GM10248 (cell line): ENCODE results near the gene TMOD3.

Experiments used
- CTCF ChIA-PET: fragments of 300-600 bp; sonication (Branson Sonifier 250); formaldehyde crosslinking; extraction: SDS; loops from one replicate; lab custom pipeline; 2021; ENCODE audit warnings: antibody characterized with exemption; lab: Yijun Ruan, JAX
- POLR2A ChIA-PET: fragments of 350-650 bp; sonication (Branson Sonifier 250); formaldehyde crosslinking; extraction: SDS; loops from one replicate; lab custom pipeline; 2020; ENCODE audit warnings: antibody characterized with exemption; lab: Yijun Ruan, JAX
- DNase-seq: peaks from one replicate; pipeline ENCODE4 v3.0.0; 2012; ENCODE audit errors: extremely low spot score
- TF ChIP-seq, protein P1 (sequence below): IDR thresholded peaks from 2 replicates; pipeline ENCODE4 v1.5.1; 2012; ENCODE audit warnings: mild to moderate bottlenecking, low read depth; ENCODE audit errors: extremely low read depth, missing control alignments, control extremely low read depth

Gene TMOD3

GRCh38 chr15:51931638-51932037 lies 102.2 kb downstream of the TMOD3 start:
- ChIA-PET POLR2A (no interaction called here), CTCF (no interaction called here)
- no peak for DNase-seq
- TF ChIP-seq, protein P1, sequence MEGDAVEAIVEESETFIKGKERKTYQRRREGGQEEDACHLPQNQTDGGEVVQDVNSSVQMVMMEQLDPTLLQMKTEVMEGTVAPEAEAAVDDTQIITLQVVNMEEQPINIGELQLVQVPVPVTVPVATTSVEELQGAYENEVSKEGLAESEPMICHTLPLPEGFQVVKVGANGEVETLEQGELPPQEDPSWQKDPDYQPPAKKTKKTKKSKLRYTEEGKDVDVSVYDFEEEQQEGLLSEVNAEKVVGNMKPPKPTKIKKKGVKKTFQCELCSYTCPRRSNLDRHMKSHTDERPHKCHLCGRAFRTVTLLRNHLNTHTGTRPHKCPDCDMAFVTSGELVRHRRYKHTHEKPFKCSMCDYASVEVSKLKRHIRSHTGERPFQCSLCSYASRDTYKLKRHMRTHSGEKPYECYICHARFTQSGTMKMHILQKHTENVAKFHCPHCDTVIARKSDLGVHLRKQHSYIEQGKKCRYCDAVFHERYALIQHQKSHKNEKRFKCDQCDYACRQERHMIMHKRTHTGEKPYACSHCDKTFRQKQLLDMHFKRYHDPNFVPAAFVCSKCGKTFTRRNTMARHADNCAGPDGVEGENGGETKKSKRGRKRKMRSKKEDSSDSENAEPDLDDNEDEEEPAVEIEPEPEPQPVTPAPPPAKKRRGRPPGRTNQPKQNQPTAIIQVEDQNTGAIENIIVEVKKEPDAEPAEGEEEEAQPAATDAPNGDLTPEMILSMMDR = no peak

DNA sequence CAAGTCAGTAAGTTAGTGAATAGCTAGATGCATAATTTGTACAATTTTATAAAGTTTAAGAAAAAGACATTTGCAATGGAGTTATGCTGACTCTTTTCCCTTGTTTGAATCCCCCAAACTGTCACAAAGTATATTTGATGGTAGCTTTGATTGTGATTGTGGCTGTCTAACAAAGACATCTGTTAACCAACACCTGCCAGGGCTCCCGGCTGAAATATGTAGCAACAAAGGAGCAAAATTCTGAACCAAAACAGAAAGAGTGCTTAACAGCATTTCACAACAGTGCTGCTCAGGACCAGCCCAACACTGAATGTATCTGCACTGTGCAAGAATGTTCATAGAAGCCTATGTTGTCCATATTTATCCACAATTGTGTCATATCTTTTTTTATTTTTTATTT lies 102.7 kb downstream of the TMOD3 start:
- TF ChIP-seq, protein P1 = no peak
- ChIA-PET POLR2A (no interaction called here), CTCF (interaction anchor here (1.9 kb wide), 1 partner anchor 8 kb away, joined by 5 read pairs; no protein-coding TSS in a partner anchor)
- DNase-seq = no peak

GRCh38 chr15:51935466-51936104 lies 106.1 kb downstream of the TMOD3 start:
- peak; percentile 75 for DNase-seq
- CTCF ChIA-PET = interaction anchor here (0.8 to 2.2 kb wide), 9 partner anchors 9 to 204 kb away, joined by 3 to 10 read pairs (median 4); no protein-coding TSS in a partner anchor
- TF ChIP-seq, protein P1 = no peak
- POLR2A ChIA-PET = interaction anchor here (0.6 kb wide), 1 partner anchor 93 kb away, joined by 6 read pairs; no protein-coding TSS in a partner anchor

DNA sequence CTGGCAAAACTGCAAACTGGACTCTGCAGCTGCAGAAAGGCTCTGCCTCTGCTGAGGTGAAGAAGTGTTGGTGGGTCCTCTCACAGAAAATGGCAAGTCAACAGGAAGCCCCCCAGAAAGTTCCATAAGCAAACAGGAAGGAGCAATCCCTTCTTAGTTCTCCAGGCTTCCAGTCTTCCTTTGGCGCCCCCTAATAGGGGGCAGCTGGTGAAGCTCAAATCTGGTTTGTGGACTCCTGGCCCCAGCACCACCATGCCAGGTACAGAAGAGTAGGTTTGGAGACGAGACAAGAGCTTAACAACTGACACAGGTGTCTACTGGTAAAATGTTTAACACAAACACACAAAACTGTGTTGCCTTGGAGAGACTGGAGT lies 106.6 kb downstream of the TMOD3 start:
- POLR2A ChIA-PET = interaction anchor here (0.6 kb wide), 1 partner anchor 94 kb away, joined by 6 read pairs; no protein-coding TSS in a partner anchor
- CTCF ChIA-PET = interaction anchor here (0.8 to 2.2 kb wide), 9 partner anchors 9 to 203 kb away, joined by 3 to 10 read pairs (median 4); no protein-coding TSS in a partner anchor
- TF ChIP-seq, protein P1 = no peak
- DNase-seq = no peak

DNA sequence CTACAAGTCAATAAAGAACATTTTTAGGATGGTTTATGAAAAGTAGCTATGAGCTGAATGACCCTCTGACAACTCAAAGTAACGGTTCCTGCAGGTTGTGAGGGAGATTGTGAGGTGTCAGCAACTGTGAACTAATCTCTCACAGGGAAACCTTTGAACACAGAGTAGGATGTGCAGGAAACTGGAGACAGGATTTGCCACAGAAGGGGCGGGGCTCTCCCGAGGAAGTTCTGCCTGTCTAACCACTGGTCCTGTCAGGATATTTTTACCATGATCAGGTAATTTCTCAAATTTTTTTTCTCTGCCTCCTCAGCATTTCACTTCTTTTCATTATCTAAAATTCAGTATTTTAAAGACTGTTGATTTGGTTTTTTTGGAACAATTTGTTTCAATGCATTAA lies 108.8 kb downstream of the TMOD3 start:
- DNase-seq = no peak
- ChIA-PET POLR2A (no interaction called here), CTCF (no interaction called here)
- TF ChIP-seq, protein P1 = no peak

GRCh38 chr15:51939216-51939615 lies 109.8 kb downstream of the TMOD3 start:
- ChIA-PET CTCF (interaction anchor here (1.0 kb wide), 1 partner anchor 289 kb away, joined by 3 read pairs; no protein-coding TSS in a partner anchor), POLR2A (no interaction called here)
- TF ChIP-seq, protein P1 = no peak
- DNase-seq = no peak
